HCT116 (cell line): ENCODE data around the gene HOXA13. TPM values are rescaled to one million over a fixed set of nuclear protein-coding genes. Genes with fewer than 3 reads are reported as not detected.

Source experiments
- ATAC-seq: fragments of 200-7000 bp; cut with Tn5 transposase; 2 replicates; pipeline ENCODE4 v1.9.1; 2020; ENCODE audit warnings: mild to moderate bottlenecking, moderate library complexity
- BruUV-seq: library from RNA; stranded (reverse); fragments of 400-500 nt; replicated peaks from 2 replicates; lab custom pipeline; 2021; lab: Mats Ljungman, UMichigan
- CTCF ChIA-PET: fragments of 300-600 bp; sonication (Branson Sonifier 250); formaldehyde crosslinking; loops from one replicate; lab custom pipeline; 2021; ENCODE audit warnings: antibody characterized with exemption; lab: Charles Lee
- POLR2A ChIA-PET: fragments of 300-600, 350-600 bp; sonication (Branson Sonifier 250); formaldehyde crosslinking; loops from one replicate; lab custom pipeline; 2021; ENCODE audit warnings: antibody characterized with exemption; lab: Charles Lee
- RAD21 ChIA-PET, 2 experiments: fragments of 300-600 bp; sonication (Branson Sonifier 250); formaldehyde crosslinking; loops; one replicate each; lab custom pipeline; 2023; ENCODE audit warnings: low total read pairs in 2 of 2; ENCODE audit not compliant: uncharacterized antibody in 2 of 2, unreplicated experiment in 2 of 2, low non-redundant PET in 1 of 2; lab: Charles Lee
- DNase-seq: peaks from one replicate; pipeline ENCODE4 v3.0.0-alpha.2; 2010; ENCODE audit warnings: low read depth, low spot score
- H2AFZ ChIP-seq: fragments of 200-600 bp; shearing (Covaris generic), sonication (generic); 2 replicates; pipeline ENCODE4 v1.6.1; 2017; ENCODE audit warnings: low read depth, mixed run types, mixed read lengths, antibody characterized with exemption, low read length; ENCODE audit not compliant: poor library complexity, severe bottlenecking
- H3K27ac ChIP-seq: 2 replicates; pipeline ENCODE4 v1.5.1; 2012; ENCODE audit warnings: low read depth, low read length
- H3K27me3 ChIP-seq: fragments of 200-600 bp; sonication (generic); 2 replicates; pipeline ENCODE4 v1.6.1; 2016; ENCODE audit warnings: mixed run types, low read length, mixed read lengths; ENCODE audit not compliant: insufficient read depth
- H3K36me3 ChIP-seq, 2 experiments: fragments of 200-500 bp in 1 of 2; fragments of 200-600 bp in 1 of 2; sonication (Bioruptor generic) in 1 of 2; sonication (generic) in 1 of 2; 2 replicates each; pipeline versions ENCODE4 v1.5.1 to v1.6.1; 2014 to 2016; ENCODE audit warnings: low read length in 2 of 2, inconsistent platforms in 1 of 2, mixed read lengths in 1 of 2, mixed run types in 1 of 2; ENCODE audit not compliant: insufficient read depth in 2 of 2, control insufficient read depth in 1 of 2
- H3K4me1 ChIP-seq, 2 experiments: fragments of 200-600 bp in 1 of 2; sonication (generic) in 1 of 2; 2 replicates each; pipeline versions ENCODE4 v1.5.1 to v1.6.1; 2012 to 2017; ENCODE audit warnings: low read length in 2 of 2, inconsistent platforms in 1 of 2, mild to moderate bottlenecking in 1 of 2, mixed read lengths in 1 of 2, mixed run types in 1 of 2, moderate library complexity in 1 of 2; ENCODE audit not compliant: insufficient read depth in 2 of 2, control insufficient read depth in 1 of 2
- H3K4me2 ChIP-seq: fragments of 200-600 bp; sonication (generic); 2 replicates; pipeline ENCODE4 v1.6.1; 2017; ENCODE audit warnings: mixed run types, low read length, mixed read lengths
- H3K4me3 ChIP-seq, 2 experiments: fragments of 200-600 bp in 1 of 2; sonication (generic) in 1 of 2; replicated peaks in 1 of 2; 2 replicates each; pipeline ENCODE4 v1.5.1; 2011 to 2016; ENCODE audit warnings: low read length in 2 of 2, control low read depth in 1 of 2, low read depth in 1 of 2, mild to moderate bottlenecking in 1 of 2, mixed read lengths in 1 of 2, mixed run types in 1 of 2
- H3K79me2 ChIP-seq: fragments of 200-600 bp; sonication (generic); 2 replicates; pipeline ENCODE4 v1.6.1; 2017; ENCODE audit warnings: mild to moderate bottlenecking, mixed run types, low read length, moderate library complexity, mixed read lengths; ENCODE audit not compliant: insufficient read depth
- H3K9ac ChIP-seq: fragments of 200-600 bp; sonication (generic); 2 replicates; pipeline ENCODE4 v1.6.1; 2016; ENCODE audit warnings: low read length, mixed read lengths
- H3K9me2 ChIP-seq: fragments of 200-600 bp; sonication (generic), shearing (Covaris generic); 2 replicates; pipeline ENCODE4 v1.6.1; 2017; ENCODE audit warnings: mixed run types, mild to moderate bottlenecking, moderate library complexity; ENCODE audit not compliant: insufficient read depth
- H3K9me3 ChIP-seq, 2 experiments: fragments of 200-500 bp in 1 of 2; fragments of 200-600 bp in 1 of 2; sonication (Bioruptor generic) in 1 of 2; sonication (generic) in 1 of 2; 2 replicates each; pipeline ENCODE4 v1.6.1; 2014 to 2017; ENCODE audit warnings: low read length in 2 of 2, mixed read lengths in 2 of 2, inconsistent platforms in 1 of 2, low read depth in 1 of 2, mild to moderate bottlenecking in 1 of 2, mixed run types in 1 of 2, moderate library complexity in 1 of 2; ENCODE audit not compliant: control insufficient read depth in 1 of 2, insufficient read depth in 1 of 2
- H4K20me1 ChIP-seq: fragments of 200-600 bp; sonication (generic), shearing (Covaris generic); 2 replicates; pipeline ENCODE4 v1.6.1; 2017; ENCODE audit warnings: mixed run types, mild to moderate bottlenecking, moderate library complexity; ENCODE audit not compliant: insufficient read depth
- CBX3 ChIP-seq: IDR thresholded peaks from 2 replicates; pipeline ENCODE4 v1.6.1; 2012; ENCODE audit warnings: low read depth
- FOSL1 ChIP-seq: IDR thresholded peaks from 2 replicates; pipeline ENCODE4 v1.6.1; 2012; ENCODE audit warnings: low read depth
- SRF ChIP-seq: IDR thresholded peaks from 2 replicates; pipeline ENCODE4 v1.6.1; 2012; ENCODE audit warnings: low read depth
- TCF7L2 ChIP-seq: IDR thresholded peaks from 2 replicates; pipeline ENCODE4 v1.7.0; 2011; ENCODE audit warnings: borderline replicate concordance, inconsistent platforms; ENCODE audit not compliant: insufficient read depth, insufficient read length; ENCODE audit errors: extremely low read depth
- ZFX ChIP-seq: fragments of 450-650 bp; IDR thresholded peaks from 2 replicates; pipeline ENCODE4 v1.6.1; 2017
- ZNF274 ChIP-seq: fragments of 200-500 bp; sonication (Bioruptor generic); IDR thresholded peaks from 2 replicates; pipeline ENCODE4 v1.6.1; 2014; ENCODE audit warnings: mild to moderate bottlenecking, low read depth, low read length, inconsistent platforms
- intact Hi-C: fragments of 100-400 bp; cut with micrococcal nuclease; formaldehyde crosslinking; loops from 2 replicates; pipeline ENCODE4 v1.10.0; 2022
- total RNA-seq: library from RNA; stranded (reverse); gene quantifications from one replicate; pipeline ENCODE4 v1.2.1, GENCODE V29; 2021; ENCODE audit not compliant: unreplicated experiment
- TF ChIP-seq, protein P1 (sequence below), 3 experiments: fragments of 200-600 bp in 1 of 3; sonication (generic) in 1 of 3; IDR thresholded peaks in 2 of 3; conservative IDR thresholded peaks in 1 of 3; 2 replicates each; pipeline ENCODE4 v1.5.1; 2012 to 2017; ENCODE audit warnings: low read depth in 2 of 3, low read length in 2 of 3, antibody characterized with exemption in 1 of 3, borderline replicate concordance in 1 of 3, control low read depth in 1 of 3, mild to moderate bottlenecking in 1 of 3, mixed read lengths in 1 of 3, mixed run types in 1 of 3, moderate library complexity in 1 of 3; ENCODE audit not compliant: insufficient read depth in 1 of 3
- TF ChIP-seq, protein P2 (sequence below): IDR thresholded peaks from 2 replicates; pipeline ENCODE4 v1.6.1; 2012; ENCODE audit warnings: low read depth
- TF ChIP-seq, protein P3 (sequence below): IDR thresholded peaks from 2 replicates; pipeline ENCODE4 v1.6.1; 2012

HOXA13 gene
- total RNA-seq, 1 experiment from 2014 or later, result 3.6 TPM

DNA sequence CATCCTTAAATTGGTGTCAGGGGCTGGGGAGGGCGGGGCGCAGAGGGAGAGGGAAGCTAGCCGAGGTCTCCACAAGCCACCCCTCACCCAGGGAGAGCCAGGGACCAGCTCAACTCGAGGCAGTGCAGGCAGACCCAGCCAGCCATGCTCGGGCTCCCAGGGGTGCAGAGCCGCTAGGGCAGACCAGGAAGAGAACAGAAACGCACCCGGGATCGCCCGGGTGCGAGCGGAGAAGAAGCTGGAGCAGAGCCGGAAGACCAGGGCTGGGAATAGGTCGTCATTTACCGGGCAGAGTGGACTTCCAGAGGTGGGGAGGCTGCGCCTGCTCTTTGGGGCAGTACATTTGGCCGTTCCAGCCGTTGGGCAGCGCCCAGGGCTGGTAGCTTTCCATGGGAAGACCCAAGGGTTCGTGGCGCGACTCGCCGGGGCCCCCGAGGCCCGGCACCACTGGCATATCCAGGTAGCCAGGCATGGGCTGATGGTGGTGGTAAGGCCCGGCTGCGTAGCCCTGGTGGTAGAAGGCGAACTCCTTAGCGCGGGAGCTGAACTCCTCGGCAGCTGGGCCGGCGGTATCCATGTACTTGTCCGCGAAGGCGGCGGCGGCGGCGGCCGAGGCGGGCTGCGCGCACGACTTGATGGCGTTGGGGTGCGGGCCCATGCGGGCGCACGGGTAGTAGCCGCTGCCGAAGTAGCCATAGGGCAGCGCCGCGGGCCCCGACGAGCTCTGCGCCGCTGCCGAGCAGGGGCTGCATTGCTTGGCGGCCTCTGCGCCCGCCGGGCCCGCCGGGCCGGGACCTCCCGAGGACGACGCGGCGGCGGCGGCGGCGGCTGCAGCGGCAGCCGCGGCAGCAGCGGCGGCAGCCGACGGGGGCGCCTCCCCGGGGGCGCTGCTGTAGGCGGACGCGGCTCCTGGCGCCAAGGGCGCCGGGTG, 755 bp downstream of the HOXA13 start:
- DNase-seq (no peak), ATAC-seq (peak; percentile 45)
- no peaks in the 10 kb centered on the region for H4K20me1 ChIP-seq
- H3K9ac ChIP-seq, result peak overlapping the region; percentile 71
- ChIA-PET POLR2A (no interaction called here), RAD21 (interaction anchor here in 1 of 2 experiments (1.3 kb wide), 1 partner anchor 722 kb away, joined by 4 read pairs; no protein-coding TSS in a partner anchor), CTCF (interaction anchor here (1.0 to 2.6 kb wide), 10 partner anchors 9 to 898 kb away, joined by 3 to 11 read pairs (median 4); no protein-coding TSS in a partner anchor)
- H3K27me3 ChIP-seq, result no peaks in the 10 kb centered on the region
- no peak overlapping the region for H2AFZ ChIP-seq
- no peaks in the 10 kb centered on the region for H3K9me3 ChIP-seq
- peak overlapping the region; percentile 49; the same call in 1 of the 2 replicates for H3K27ac ChIP-seq
- peak overlapping the region; percentile 95 for H3K4me2 ChIP-seq
- TF ChIP-seq ZFX (peak; percentile 79), FOSL1 (no peak)
- H3K4me1 ChIP-seq, result peaks cover 0 to 24% of the 10 kb centered on the region in 2 experiments; a peak in 3 of 4 replicates
- H3K4me3 ChIP-seq, result peak overlapping the region; percentile 64 to 73
- H3K79me2 ChIP-seq, result no peaks in the 10 kb centered on the region
- no peaks in the 10 kb centered on the region for H3K9me2 ChIP-seq
- no peaks in the 10 kb centered on the region for H3K36me3 ChIP-seq
- BruUV-seq, result no TSS peak
- intact Hi-C loops, result loop anchor here (5.0 to 10.0 kb wide), 3 partner anchors 546 to 1426 kb away; partner anchors contain the start of gene TAX1BP1

DNA sequence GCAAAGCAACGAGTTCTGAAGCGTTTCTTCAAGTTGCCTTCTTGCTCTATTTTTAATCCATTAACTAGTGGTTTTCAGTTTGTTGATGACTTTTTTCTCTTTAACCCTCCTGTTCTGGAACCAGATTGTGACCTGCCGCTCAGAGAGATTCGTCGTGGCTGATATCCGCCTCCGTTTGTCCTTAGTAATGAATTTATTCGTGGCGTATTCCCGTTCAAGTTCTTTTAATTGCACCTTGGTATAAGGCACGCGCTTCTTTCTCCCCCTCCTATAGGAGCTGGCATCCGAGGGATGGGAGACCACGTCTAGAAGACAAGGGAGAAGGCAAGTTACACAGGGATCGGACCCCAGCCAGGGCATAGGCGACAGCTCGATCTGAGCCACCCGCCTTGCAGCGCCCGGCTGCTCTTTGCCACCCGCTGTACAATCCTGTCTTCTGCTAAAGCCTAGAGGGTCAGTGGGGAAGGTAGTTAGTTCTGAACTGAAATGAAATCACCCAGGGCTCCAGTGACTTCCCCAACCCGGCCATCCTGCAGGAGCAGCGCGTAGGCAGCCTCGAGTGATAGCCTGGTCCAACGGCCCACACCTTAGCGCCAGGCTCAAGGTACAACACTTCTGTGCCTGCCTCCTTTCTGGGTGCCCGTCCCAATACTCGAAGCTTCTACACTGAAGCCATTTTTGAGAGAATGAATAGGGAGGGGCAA, 1.6 kb downstream of the HOXA13 start:
- Histone ChIP-seq H3K27me3 (no peaks in the 10 kb centered on the region), H3K4me3 (peak overlapping the region; percentile 64 to 73), H3K9me2 (no peaks in the 10 kb centered on the region), H3K9me3 (no peaks in the 10 kb centered on the region), H3K36me3 (no peaks in the 10 kb centered on the region), H3K4me2 (peak overlapping the region; percentile 95), H4K20me1 (no peaks in the 10 kb centered on the region), H3K9ac (peak overlapping the region; percentile 71; the same call in 1 of the 2 replicates), H2AFZ (no peak overlapping the region), H3K79me2 (no peaks in the 10 kb centered on the region), H3K27ac (no peak overlapping the region), H3K4me1 (peaks cover 0 to 24% of the 10 kb centered on the region in 2 experiments; a peak in 3 of 4 replicates)
- no TSS peak for BruUV-seq
- POLR2A ChIA-PET, result no interaction called here
- DNase-seq, result no peak
- ATAC-seq, result no peak
- intact Hi-C loops, result loop anchor here (5.0 to 10.0 kb wide), 3 partner anchors 547 to 1427 kb away; partner anchors contain the start of gene TAX1BP1
- RAD21 ChIA-PET, result interaction anchor here in 1 of 2 experiments (1.3 kb wide), 1 partner anchor 723 kb away, joined by 4 read pairs; no protein-coding TSS in a partner anchor
- CTCF ChIA-PET, result interaction anchor here (1.0 to 2.6 kb wide), 4 partner anchors 19 to 896 kb away, joined by 3 to 11 read pairs (median 3); no protein-coding TSS in a partner anchor
- TF ChIP-seq ZFX (no peak), CBX3 (no peak), ZNF274 (no peak), TCF7L2 (no peak), SRF (no peak)
- TF ChIP-seq, protein P1, sequence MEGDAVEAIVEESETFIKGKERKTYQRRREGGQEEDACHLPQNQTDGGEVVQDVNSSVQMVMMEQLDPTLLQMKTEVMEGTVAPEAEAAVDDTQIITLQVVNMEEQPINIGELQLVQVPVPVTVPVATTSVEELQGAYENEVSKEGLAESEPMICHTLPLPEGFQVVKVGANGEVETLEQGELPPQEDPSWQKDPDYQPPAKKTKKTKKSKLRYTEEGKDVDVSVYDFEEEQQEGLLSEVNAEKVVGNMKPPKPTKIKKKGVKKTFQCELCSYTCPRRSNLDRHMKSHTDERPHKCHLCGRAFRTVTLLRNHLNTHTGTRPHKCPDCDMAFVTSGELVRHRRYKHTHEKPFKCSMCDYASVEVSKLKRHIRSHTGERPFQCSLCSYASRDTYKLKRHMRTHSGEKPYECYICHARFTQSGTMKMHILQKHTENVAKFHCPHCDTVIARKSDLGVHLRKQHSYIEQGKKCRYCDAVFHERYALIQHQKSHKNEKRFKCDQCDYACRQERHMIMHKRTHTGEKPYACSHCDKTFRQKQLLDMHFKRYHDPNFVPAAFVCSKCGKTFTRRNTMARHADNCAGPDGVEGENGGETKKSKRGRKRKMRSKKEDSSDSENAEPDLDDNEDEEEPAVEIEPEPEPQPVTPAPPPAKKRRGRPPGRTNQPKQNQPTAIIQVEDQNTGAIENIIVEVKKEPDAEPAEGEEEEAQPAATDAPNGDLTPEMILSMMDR (IDR thresholded peaks at IDR 0.05 in 2 of 3, conservative IDR thresholded peaks at IDR 0.05 in 1 of 3; ENCODE audit: borderline replicate concordance in 1 of 3, insufficient read depth in 1 of 3, low read depth in 2 of 3, low read length in 2 of 3), result no peak
- TF ChIP-seq, protein P2, sequence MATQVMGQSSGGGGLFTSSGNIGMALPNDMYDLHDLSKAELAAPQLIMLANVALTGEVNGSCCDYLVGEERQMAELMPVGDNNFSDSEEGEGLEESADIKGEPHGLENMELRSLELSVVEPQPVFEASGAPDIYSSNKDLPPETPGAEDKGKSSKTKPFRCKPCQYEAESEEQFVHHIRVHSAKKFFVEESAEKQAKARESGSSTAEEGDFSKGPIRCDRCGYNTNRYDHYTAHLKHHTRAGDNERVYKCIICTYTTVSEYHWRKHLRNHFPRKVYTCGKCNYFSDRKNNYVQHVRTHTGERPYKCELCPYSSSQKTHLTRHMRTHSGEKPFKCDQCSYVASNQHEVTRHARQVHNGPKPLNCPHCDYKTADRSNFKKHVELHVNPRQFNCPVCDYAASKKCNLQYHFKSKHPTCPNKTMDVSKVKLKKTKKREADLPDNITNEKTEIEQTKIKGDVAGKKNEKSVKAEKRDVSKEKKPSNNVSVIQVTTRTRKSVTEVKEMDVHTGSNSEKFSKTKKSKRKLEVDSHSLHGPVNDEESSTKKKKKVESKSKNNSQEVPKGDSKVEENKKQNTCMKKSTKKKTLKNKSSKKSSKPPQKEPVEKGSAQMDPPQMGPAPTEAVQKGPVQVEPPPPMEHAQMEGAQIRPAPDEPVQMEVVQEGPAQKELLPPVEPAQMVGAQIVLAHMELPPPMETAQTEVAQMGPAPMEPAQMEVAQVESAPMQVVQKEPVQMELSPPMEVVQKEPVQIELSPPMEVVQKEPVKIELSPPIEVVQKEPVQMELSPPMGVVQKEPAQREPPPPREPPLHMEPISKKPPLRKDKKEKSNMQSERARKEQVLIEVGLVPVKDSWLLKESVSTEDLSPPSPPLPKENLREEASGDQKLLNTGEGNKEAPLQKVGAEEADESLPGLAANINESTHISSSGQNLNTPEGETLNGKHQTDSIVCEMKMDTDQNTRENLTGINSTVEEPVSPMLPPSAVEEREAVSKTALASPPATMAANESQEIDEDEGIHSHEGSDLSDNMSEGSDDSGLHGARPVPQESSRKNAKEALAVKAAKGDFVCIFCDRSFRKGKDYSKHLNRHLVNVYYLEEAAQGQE, result no peak
- TF ChIP-seq, protein P3, sequence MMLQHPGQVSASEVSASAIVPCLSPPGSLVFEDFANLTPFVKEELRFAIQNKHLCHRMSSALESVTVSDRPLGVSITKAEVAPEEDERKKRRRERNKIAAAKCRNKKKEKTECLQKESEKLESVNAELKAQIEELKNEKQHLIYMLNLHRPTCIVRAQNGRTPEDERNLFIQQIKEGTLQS, result no peak
